ENCODE measurements around the gene TIMP1. TPM values are rescaled to one million over a fixed set of nuclear protein-coding genes. Genes with fewer than 3 reads are reported as not detected.

Gene TIMP1
- total RNA-seq, 1 donor from 2014 or later = 6.7 TPM

DNA sequence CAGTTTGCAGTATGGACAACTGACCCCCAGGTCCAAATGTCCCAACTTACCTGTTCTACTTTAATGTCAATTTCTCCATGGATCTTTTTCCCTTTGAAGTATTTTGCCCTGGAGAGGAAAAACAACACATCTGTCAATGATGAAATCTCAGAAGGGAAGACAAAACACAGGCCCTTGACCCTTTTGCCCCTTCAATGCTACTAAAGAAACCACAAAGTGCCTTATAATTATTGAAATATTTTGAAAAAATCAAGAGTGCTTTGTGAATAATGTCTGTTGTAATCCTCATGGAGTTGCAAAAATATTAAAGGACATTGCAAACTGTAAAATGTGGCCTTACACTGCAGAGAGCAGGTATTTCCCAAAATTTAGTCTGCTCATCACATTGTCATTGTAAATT is 24.9 kb downstream of the TIMP1 start:
- TF ChIP-seq, protein P1, sequence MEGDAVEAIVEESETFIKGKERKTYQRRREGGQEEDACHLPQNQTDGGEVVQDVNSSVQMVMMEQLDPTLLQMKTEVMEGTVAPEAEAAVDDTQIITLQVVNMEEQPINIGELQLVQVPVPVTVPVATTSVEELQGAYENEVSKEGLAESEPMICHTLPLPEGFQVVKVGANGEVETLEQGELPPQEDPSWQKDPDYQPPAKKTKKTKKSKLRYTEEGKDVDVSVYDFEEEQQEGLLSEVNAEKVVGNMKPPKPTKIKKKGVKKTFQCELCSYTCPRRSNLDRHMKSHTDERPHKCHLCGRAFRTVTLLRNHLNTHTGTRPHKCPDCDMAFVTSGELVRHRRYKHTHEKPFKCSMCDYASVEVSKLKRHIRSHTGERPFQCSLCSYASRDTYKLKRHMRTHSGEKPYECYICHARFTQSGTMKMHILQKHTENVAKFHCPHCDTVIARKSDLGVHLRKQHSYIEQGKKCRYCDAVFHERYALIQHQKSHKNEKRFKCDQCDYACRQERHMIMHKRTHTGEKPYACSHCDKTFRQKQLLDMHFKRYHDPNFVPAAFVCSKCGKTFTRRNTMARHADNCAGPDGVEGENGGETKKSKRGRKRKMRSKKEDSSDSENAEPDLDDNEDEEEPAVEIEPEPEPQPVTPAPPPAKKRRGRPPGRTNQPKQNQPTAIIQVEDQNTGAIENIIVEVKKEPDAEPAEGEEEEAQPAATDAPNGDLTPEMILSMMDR (IDR thresholded peaks at IDR 0.05) = no peak
- DNase-seq (no peak), ATAC-seq (ENCODE audit: low read depth) (no peak)
- Mint-ChIP-seq H3K4me1 (no peaks in the 10 kb centered on the region), H3K27me3 (no peaks in the 10 kb centered on the region), H3K27ac (no peak overlapping the region), H3K4me3 (no peak overlapping the region), H3K36me3 (ENCODE audit: low read depth) (no peaks in the 10 kb centered on the region), H3K9me3 (no peaks in the 10 kb centered on the region)
- ChIA-PET CTCF (no interaction called here), POLR2A (no interaction called here)
- intact Hi-C loops (cut with micrococcal nuclease) = no loop called here

- ChIA-PET CTCF (no interaction called here), POLR2A (interaction anchor here (0.6 kb wide), 1 partner anchor 165 kb away, joined by 4 read pairs; no protein-coding TSS in a partner anchor)
- Mint-ChIP-seq H3K9me3 (no peaks in the 10 kb centered on the region), H3K27ac (no peak overlapping the region), H3K36me3 (ENCODE audit: low read depth) (no peaks in the 10 kb centered on the region), H3K4me1 (no peaks in the 10 kb centered on the region), H3K27me3 (no peaks in the 10 kb centered on the region), H3K4me3 (no peak overlapping the region)
- intact Hi-C loops (cut with micrococcal nuclease) = no loop called here
- TF ChIP-seq, protein P1 (IDR thresholded peaks at IDR 0.05) = no peak
- DNase-seq = no peak
- ATAC-seq (ENCODE audit: low read depth) = no peak
These were observed 26.0 kb downstream of the TIMP1 start for GRCh38 chrX:47608130-47608810.

GRCh38 chrX:47610511-47610910 is 28.3 kb downstream of the TIMP1 start:
- ATAC-seq (ENCODE audit: low read depth) (no peak), DNase-seq (no peak)
- Mint-ChIP-seq H3K36me3 (ENCODE audit: low read depth) (no peaks in the 10 kb centered on the region), H3K27ac (no peak overlapping the region), H3K4me1 (no peaks in the 10 kb centered on the region), H3K27me3 (no peaks in the 10 kb centered on the region), H3K4me3 (no peak overlapping the region), H3K9me3 (no peaks in the 10 kb centered on the region)
- TF ChIP-seq, protein P1 (IDR thresholded peaks at IDR 0.05) = no peak
- POLR2A ChIA-PET = no interaction called here
- CTCF ChIA-PET = no interaction called here
- intact Hi-C loops (cut with micrococcal nuclease) = no loop called here

- CTCF ChIA-PET = no interaction called here
- TF ChIP-seq, protein P1 (IDR thresholded peaks at IDR 0.05) = no peak
- Mint-ChIP-seq H3K4me3 (no peak overlapping the region), H3K27me3 (peaks cover 5% of the 10 kb centered on the region), H3K4me1 (no peaks in the 10 kb centered on the region), H3K27ac (no peak overlapping the region), H3K36me3 (ENCODE audit: low read depth) (no peaks in the 10 kb centered on the region), H3K9me3 (no peaks in the 10 kb centered on the region)
- intact Hi-C loops (cut with micrococcal nuclease) = no loop called here
- POLR2A ChIA-PET = no interaction called here
- DNase-seq (no peak), ATAC-seq (ENCODE audit: low read depth) (no peak)
These were observed 29.3 kb downstream of the TIMP1 start for GRCh38 chrX:47611489-47611888.

- Mint-ChIP-seq H3K4me3 (no peak overlapping the region), H3K36me3 (ENCODE audit: low read depth) (no peaks in the 10 kb centered on the region), H3K9me3 (no peaks in the 10 kb centered on the region), H3K27ac (no peak overlapping the region), H3K4me1 (no peaks in the 10 kb centered on the region), H3K27me3 (peaks cover 8% of the 10 kb centered on the region)
- intact Hi-C loops (cut with micrococcal nuclease) = no loop called here
- POLR2A ChIA-PET = no interaction called here
- ATAC-seq (ENCODE audit: low read depth) (no peak), DNase-seq (no peak)
- TF ChIP-seq, protein P1 (IDR thresholded peaks at IDR 0.05) = no peak
- CTCF ChIA-PET = no interaction called here
These were observed 29.7 kb downstream of the TIMP1 start for GRCh38 chrX:47611926-47612325.

Data from activated B cell treated with CpG ODN at 0.5 μM for 24 hours (primary cell).